ENCODE measurements around the gene ATIC.
A peak's percentile ranks its signal among the peaks of the same experiment; 100 is the strongest.

The ATIC gene

GRCh38 chr2:215377283-215377682 is 65.4 kb downstream of the ATIC start:
- no peak for DNase-seq

- DNase-seq, result no peak
These were observed 66.2 kb downstream of the ATIC start for GRCh38 chr2:215378045-215378444.

- no peak for DNase-seq
These were observed 67.2 kb downstream of the ATIC start for GRCh38 chr2:215379039-215379438.

- DNase-seq, result no peak
These were observed 68.1 kb downstream of the ATIC start for GRCh38 chr2:215379948-215380347.

GRCh38 chr2:215380699-215381098 is 68.8 kb downstream of the ATIC start:
- DNase-seq, result no peak

- no peak for DNase-seq
These were observed 70.2 kb downstream of the ATIC start for GRCh38 chr2:215382011-215382410.

- no peak for DNase-seq
These were observed 70.6 kb downstream of the ATIC start for GRCh38 chr2:215382480-215382879.

GRCh38 chr2:215383652-215384279 is 71.9 kb downstream of the ATIC start:
- no peak for DNase-seq

GRCh38 chr2:215384710-215385109 is 72.9 kb downstream of the ATIC start:
- DNase-seq, result no peak

GRCh38 chr2:215386566-215386965 is 74.7 kb downstream of the ATIC start:
- DNase-seq, result no peak

- DNase-seq, result no peak
These were observed 76.3 kb downstream of the ATIC start for GRCh38 chr2:215388002-215388728.

GRCh38 chr2:215390550-215390913 is 78.7 kb downstream of the ATIC start:
- no peak for DNase-seq

- no peak for DNase-seq
These were observed 79.7 kb downstream of the ATIC start for GRCh38 chr2:215391531-215391930.

GRCh38 chr2:215392164-215392563 is 80.3 kb downstream of the ATIC start:
- DNase-seq, result no peak

GRCh38 chr2:215392687-215393270 is 80.9 kb downstream of the ATIC start:
- DNase-seq, result no peak

- no peak for DNase-seq
These were observed 82.4 kb downstream of the ATIC start for GRCh38 chr2:215394102-215394805.

GRCh38 chr2:215395687-215396460 is 84.0 kb downstream of the ATIC start:
- no peak for DNase-seq

- DNase-seq, result peak; percentile 90
These were observed 84.9 kb downstream of the ATIC start for GRCh38 chr2:215396595-215397313.

- DNase-seq, result no peak
These were observed 85.9 kb downstream of the ATIC start for GRCh38 chr2:215397632-215398341.

GRCh38 chr2:215399067-215399716 is 87.3 kb downstream of the ATIC start:
- DNase-seq, result no peak
